Measurements from ENCODE around the gene C16orf95.
"Not testable (repeated sequence)": the region's sequence is repeated elsewhere in the genome, so short reads cannot be mapped to it uniquely, and the experiment has no call there.

Gene C16orf95

DNA sequence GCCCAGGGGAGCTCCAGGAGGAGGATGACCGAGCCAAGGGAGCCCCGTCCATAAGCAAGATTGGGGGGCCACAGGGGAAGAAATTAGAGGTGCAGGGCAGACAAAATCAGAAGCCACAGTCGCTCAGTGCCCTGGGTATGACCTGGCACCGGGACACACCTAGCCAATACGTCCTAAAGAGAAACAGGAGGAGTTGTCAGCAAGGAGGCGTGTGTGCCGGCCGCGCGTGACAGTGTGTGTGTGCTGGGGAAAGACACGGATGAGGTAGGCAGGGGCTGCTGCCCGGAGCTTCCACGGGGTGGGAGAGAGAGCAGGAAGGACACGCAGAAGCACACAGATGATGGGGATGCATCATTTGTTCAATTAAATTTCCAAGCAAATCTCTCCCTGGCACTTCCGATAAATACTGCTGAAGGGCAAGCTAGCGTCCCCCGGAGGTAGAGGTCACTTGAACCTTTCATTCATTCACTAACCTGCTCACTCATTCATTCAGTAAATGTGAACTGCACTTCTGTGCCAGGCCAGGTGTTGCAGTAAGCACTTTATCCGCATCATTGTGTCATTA lies 38.0 kb downstream of the C16orf95 start:
- no peak for DNase-seq

DNA sequence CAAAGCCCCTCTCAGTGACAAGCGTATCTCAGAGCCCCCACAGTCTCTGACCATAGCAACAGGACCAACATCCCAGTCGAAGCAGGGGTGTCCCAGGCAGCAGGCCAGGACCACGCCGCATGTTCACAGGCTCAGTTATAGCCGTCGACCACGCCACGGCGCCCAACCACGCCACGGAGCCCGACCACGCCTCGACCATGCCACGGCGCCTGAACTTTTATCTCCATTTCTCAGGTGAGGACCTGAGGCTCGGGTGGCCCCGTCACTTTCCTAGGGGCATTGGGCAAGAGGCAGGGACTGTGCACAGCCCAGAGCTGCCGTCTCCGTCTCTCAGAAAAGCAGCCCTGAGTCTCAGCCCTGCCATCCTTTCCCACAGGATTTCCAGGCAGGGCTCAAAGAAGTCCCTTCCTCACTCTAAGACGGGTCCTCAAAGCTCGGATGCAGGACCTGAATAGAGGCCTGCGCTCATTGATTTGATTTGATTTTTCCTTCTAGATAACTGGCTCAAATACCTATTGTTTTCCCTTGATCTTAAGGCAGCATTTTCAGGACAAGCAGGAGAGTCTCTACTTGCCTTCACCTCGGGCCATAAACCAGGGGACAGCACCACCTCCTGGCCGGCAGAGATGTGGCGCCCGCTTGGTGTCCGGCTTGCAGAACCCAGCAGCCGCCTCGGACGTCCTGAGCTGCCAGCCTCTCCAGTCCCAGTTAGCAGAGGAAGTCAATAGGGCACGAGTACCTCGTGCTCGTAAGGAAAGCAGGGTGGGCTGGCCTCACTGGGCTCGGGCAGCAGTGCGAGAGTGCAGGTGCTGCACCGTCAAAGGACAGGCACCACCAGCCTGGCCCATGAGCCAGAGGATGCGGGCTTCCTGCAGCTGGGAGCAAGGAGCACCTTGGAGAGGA lies 38.8 kb downstream of the C16orf95 start:
- no peak for DNase-seq

DNA sequence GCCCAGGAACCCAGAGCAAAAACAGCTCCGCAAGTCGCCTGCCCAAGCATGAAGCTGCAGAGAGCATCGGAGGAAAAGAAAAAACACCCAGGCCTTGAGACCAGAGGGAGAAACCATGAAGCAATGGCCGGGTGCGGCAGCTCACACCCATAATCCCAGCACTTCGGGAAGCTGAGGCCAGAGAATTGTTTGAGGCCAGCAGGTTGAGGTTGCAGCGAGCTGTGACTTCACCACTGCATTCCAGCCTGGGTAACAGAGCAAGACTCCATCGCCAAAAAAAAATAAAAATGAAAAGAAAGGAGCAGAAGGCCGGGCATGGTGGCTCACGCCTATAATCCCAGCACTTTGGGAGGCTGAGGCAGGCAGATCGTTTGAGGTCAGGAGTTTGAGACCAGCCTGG lies 40.3 kb downstream of the C16orf95 start:
- DNase-seq, result no peak

DNA sequence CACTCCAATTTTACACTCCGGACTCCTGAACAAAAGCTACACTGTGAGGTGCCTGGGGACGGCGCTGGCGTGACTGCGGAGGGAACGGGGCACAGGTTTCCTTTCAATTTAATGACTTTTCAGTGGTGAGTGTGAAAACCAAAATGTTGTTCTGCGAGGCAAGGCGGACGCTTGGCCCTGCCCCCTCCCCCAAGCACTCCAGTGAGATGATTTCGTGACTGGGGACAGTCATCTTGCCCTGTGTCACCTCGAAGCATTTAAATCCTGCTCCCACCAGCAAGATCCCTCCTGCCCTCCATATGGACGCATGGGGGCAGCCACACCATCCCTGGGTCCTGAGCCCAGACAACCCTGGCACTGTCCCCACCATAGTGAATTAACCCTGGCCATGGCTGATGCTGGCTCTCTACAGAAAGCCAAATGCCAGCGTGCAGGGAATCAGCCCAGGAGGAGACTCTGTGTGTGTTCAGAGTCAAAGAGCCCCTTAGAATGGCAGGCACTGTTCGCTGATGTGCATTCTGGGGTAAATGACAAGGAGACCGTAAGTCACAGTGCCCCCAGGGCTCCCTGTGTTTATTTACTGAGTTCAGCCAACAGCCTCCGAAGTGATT lies 41.0 kb downstream of the C16orf95 start:
- no peak for DNase-seq

GRCh38 chr16:87274794-87275193 lies 42.4 kb downstream of the C16orf95 start:
- no peak for DNase-seq

- DNase-seq, result no peak
Measured at GRCh38 chr16:87273471-87274030, 43.6 kb downstream of the C16orf95 start.

GRCh38 chr16:87271256-87271655 lies 45.9 kb downstream of the C16orf95 start:
- DNase-seq, result no peak

- DNase-seq, result no peak
Measured at GRCh38 chr16:87267566-87267965, 49.6 kb downstream of the C16orf95 start.

DNA sequence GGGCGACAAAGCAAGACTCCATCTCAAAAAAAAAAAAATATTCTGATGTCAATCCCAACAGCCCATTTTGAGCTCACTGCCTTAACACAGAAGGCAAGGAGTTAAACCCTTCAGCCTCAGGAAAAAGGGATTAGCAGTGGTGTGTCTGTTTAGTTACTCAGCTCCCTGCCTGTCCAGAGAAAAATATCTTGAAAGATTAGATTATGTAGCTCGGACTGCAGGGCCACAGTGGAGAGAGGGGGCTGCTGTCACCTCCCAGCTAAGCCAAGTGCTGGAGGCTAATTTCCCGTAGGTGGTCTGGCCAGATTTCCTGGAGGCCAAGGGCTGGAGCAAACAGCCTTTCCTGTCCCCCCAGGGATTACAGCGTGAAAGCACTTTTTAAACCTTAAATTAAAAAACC lies 50.3 kb downstream of the C16orf95 start:
- no peak for DNase-seq

DNA sequence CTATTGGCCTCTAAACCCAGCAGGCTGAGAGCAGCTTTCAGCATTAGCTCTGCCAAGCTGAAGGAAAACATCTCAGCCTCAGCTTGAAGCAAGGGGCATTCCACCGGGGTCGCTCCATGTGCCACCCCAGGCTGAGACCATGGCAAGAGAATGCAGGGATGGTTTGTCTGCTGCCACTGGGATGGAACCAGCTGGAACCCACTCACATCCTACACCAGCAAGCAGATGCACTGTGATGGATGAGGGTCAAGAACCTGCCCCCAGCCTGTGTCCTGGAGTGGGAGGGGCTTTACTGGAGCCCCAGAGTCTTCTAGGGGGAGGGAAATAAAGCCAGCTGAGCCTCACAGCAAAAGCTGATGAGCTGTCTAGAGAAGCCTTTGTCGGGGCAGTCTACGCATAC lies 51.9 kb downstream of the C16orf95 start:
- no peak for DNase-seq

DNA sequence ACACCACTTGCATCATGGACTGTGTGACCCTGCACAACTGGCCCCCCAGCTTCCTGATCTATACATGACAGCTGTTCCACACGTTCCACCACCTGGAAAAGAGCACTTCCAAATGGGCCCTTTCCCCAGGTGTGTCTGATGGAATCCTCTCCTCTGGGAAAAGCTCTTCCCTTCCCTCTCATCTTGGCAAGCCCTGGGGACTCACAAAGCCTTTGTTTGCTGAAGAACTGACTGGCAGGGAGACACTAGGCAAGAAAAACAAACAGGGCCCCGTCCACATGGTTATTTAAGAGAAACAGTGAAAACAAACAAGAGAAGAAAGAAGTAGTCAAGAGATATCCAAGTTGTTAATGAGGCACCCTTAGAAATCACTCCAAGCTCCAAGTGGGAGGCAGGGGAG lies 52.6 kb downstream of the C16orf95 start:
- DNase-seq, result no peak

- no peak for DNase-seq
Measured at GRCh38 chr16:87263418-87264052, 53.7 kb downstream of the C16orf95 start.

GRCh38 chr16:87259431-87259830 lies 57.8 kb downstream of the C16orf95 start:
- no peak for DNase-seq

GRCh38 chr16:87258653-87259052 lies 58.5 kb downstream of the C16orf95 start:
- DNase-seq, result not testable (repeated sequence)

DNA sequence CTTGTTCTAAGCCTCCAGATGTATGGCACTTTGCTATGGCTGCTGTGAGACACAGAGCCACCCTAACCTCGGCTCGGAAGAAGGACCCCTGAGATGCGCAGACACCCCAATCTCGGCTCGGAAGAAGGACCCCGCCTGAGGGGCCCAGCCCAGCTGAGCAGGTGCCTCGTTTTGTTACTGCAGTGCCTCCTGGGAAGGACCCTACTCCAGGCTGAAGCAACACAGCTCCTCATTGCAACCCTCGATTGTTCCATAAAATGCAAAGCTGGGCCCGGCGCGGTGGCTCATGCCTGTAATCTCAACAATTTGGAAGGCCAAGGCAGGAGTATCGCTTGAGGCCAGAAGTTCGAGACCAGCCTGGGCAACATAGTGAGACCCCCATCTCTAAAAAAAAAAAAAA lies 61.3 kb downstream of the C16orf95 start:
- DNase-seq, result no peak

DNA sequence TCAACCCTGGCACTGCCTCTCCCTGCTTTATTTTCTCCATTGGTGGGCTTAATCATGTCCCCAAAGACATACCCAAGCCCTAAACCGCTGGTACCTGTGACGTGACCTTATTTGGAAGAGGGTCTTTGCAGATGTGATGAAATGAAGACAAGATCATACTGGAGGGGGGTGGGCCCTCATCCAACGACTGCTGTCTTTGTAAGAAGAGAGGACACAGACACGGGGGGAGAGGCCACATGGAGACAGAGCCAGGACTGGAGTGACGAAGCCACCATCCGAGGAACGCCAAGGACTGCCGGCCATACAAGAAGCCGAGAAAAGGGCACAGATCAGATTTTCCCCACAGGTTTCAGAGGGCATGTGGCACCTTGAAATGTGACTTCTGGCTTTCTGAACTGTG lies 62.5 kb downstream of the C16orf95 start:
- DNase-seq, result no peak

- no peak for DNase-seq
Measured at GRCh38 chr16:87254296-87254695, 62.9 kb downstream of the C16orf95 start.

- no peak for DNase-seq
Measured at GRCh38 chr16:87253536-87253935, 63.7 kb downstream of the C16orf95 start.
